ENCODE measurements around the gene FAM107A.

FAM107A gene

DNA sequence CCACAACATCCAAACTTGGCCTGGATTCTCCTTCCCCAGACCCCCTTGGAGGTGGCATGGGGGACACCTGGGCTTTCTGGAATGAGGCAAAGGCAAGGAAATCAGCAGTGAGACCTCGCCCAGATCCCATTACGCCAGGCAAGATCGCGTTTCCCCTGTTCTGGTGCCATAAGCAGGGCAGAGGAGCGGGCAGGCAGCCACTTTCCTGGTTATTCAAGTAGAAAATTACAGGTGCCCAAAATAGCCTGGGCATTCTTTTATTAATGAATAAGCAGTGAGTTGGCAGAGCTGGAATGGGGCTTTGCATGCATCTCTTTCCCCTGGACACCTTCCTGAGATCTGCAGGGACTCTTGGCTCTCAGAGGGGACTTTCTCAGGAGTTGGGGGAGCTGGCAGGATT lies 31.5 kb upstream of the FAM107A start:
- TF ChIP-seq, protein P1, sequence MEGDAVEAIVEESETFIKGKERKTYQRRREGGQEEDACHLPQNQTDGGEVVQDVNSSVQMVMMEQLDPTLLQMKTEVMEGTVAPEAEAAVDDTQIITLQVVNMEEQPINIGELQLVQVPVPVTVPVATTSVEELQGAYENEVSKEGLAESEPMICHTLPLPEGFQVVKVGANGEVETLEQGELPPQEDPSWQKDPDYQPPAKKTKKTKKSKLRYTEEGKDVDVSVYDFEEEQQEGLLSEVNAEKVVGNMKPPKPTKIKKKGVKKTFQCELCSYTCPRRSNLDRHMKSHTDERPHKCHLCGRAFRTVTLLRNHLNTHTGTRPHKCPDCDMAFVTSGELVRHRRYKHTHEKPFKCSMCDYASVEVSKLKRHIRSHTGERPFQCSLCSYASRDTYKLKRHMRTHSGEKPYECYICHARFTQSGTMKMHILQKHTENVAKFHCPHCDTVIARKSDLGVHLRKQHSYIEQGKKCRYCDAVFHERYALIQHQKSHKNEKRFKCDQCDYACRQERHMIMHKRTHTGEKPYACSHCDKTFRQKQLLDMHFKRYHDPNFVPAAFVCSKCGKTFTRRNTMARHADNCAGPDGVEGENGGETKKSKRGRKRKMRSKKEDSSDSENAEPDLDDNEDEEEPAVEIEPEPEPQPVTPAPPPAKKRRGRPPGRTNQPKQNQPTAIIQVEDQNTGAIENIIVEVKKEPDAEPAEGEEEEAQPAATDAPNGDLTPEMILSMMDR (IDR thresholded peaks at IDR 0.05; ENCODE audit: low read length, missing control alignments) = no peak
- DNase-seq (ENCODE audit: low read depth) = no peak

DNA sequence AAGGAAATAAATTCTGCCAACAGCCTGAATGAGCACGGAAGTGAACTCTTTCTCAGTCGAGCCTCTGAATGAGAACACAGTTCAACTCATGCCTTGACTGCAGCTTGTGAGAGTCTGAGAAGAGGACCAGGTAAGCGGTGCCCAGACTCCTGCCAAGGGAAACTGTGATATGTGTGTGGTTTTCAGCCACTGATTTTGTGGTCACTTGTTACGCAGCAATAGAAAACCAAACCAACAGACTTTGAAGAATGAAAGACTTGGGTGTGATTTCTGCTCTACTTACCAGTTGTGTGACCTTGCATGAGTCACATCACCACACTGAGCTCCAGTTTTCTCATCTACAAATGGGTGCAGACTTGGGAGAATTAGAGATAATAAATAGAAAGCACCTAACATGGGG lies 30.6 kb upstream of the FAM107A start:
- TF ChIP-seq, protein P1 (IDR thresholded peaks at IDR 0.05; ENCODE audit: low read length, missing control alignments) = no peak
- no peak for DNase-seq (ENCODE audit: low read depth)
- no peak overlapping the region for H3K4me3 ChIP-seq (replicated peaks; ENCODE audit: low read depth, low read length)

More for the DNA sequence above, 31.5 kb upstream of the FAM107A start:
- H3K4me3 ChIP-seq (replicated peaks; ENCODE audit: low read depth, low read length) = no peak overlapping the region

- no peak for DNase-seq (ENCODE audit: low read depth)
- TF ChIP-seq, protein P1 (IDR thresholded peaks at IDR 0.05; ENCODE audit: low read length, missing control alignments) = no peak
- H3K4me3 ChIP-seq (replicated peaks; ENCODE audit: low read depth, low read length) = no peak overlapping the region
Measured at GRCh38 chr3:58606693-58607092, 29.5 kb upstream of the FAM107A start.

GRCh38 chr3:58604031-58604430 lies 26.8 kb upstream of the FAM107A start:
- TF ChIP-seq, protein P1 (IDR thresholded peaks at IDR 0.05; ENCODE audit: low read length, missing control alignments) = no peak
- H3K4me3 ChIP-seq (replicated peaks; ENCODE audit: low read depth, low read length) = no peak overlapping the region
- DNase-seq (ENCODE audit: low read depth) = no peak

GRCh38 chr3:58603606-58604005 lies 26.4 kb upstream of the FAM107A start:
- TF ChIP-seq, protein P1 (IDR thresholded peaks at IDR 0.05; ENCODE audit: low read length, missing control alignments) = no peak
- H3K4me3 ChIP-seq (replicated peaks; ENCODE audit: low read depth, low read length) = no peak overlapping the region
- no peak for DNase-seq (ENCODE audit: low read depth)

DNA sequence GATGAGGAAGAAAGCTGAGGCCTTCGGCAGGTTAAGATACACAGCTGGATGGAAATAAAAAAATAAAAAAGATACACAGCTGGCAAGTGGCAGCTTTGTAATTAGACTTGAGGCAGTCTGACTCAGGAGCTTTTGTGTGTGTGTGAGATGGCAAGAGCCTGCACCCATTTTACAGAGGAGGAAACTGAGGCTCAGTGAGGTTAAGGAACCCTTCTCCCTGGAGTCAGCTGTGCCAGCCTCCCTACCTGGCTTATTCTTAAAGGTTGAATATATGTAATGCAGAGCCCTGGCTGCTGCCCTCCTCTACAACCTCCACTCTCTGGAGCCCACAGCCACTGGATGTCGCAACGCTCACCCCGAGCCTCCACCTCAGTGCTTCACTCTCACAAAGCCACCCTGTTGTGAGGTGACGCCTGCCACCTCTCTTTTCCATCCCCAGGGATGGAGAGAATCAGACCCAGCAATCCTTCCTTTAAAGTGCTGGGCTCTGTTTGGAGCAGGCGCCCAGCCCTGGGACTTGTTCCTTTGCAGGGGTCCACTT lies 20.6 kb upstream of the FAM107A start:
- TF ChIP-seq, protein P1 (IDR thresholded peaks at IDR 0.05; ENCODE audit: low read length, missing control alignments) = no peak
- no peak overlapping the region for H3K4me3 ChIP-seq (replicated peaks; ENCODE audit: low read depth, low read length)
- DNase-seq (ENCODE audit: low read depth) = no peak

GRCh38 chr3:58596834-58597518 lies 19.8 kb upstream of the FAM107A start:
- H3K4me3 ChIP-seq (replicated peaks; ENCODE audit: low read depth, low read length) = no peak overlapping the region
- TF ChIP-seq, protein P1 (IDR thresholded peaks at IDR 0.05; ENCODE audit: low read length, missing control alignments) = no peak
- DNase-seq (ENCODE audit: low read depth) = no peak
